Fibroblast of skin of back (primary cell): ENCODE data around the gene MOV10.

Source experiments
- DNase-seq: peaks from one replicate; pipeline ENCODE4 v3.0.0-alpha.2; 2013

The MOV10 gene

DNA sequence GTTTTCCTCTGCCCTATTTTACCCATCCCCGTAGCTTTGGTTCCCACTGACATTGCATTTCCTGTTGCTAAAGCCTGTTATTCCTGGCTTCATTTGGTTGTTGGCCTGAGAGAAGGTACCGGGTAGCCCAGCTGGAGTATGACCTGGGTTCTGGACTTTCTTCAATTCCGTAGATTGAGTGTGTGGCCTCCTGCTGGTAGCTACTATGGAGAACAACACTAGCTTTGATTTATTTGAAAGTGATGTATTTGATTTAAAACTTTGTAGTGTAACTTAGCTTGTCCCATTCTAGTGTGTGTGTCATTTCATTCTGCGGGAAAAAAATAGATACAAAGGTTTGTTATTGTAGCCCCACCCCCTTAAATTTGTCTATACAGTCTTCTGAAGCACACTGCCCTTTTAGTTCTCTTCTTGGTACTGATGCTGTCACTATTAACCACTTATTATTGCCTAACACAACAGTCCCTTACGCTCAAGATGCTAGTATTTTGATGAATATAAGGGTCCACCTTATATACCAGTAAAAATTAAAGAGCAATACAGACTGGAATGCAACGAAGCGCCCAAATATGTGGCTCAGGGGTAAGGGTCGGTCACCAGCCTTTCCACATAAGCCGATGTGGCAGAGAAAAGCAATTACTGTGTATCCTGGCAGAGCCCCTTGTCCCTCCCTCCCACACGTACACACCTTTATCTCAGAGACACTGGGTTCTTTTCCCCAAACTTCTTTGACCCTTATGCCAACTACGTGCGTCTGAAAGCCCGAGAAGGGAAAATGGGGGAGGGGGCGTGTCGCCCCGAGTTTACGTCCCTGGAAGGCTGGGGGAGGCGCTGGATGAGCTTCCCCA lies 643 bp upstream of the MOV10 start:
- peak; percentile 59 for DNase-seq

DNA sequence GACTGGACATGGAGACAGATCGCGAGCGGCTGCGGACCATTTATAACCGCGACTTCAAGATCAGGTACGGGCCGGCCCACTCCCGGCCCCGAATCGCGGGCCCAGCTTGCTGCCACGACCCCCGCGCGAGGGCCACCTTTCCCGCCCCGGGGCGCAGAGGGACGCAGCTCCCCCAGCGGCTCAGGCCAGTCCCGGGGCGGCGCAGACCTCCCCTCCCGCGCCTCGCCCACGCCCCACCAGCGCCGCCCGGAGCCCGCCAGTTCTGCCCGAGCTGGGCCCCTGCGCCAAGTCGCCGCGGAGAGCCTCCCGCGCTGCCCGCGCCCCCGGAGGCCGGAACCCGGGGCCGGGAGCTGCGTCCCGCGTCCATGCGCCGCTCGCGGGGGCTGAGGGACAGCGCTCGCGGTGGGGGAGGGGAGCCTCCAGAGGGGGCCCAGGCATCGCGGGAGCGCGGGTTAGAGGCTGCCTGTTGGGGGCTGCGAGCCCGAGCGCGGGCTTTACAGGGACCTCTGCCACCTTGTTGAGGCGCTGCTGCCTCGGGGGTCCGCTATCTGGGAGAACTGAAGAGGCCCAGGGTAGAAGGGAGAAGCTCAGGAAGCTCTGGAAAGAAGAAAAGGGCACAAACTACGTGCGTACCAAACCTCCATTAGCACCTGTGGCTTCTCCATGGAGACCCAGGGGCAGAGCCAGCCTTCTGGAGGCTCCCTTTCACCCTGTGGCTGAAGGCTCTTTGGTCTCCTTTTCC lies 698 bp downstream of the MOV10 start:
- peak; percentile 49 for DNase-seq

DNA sequence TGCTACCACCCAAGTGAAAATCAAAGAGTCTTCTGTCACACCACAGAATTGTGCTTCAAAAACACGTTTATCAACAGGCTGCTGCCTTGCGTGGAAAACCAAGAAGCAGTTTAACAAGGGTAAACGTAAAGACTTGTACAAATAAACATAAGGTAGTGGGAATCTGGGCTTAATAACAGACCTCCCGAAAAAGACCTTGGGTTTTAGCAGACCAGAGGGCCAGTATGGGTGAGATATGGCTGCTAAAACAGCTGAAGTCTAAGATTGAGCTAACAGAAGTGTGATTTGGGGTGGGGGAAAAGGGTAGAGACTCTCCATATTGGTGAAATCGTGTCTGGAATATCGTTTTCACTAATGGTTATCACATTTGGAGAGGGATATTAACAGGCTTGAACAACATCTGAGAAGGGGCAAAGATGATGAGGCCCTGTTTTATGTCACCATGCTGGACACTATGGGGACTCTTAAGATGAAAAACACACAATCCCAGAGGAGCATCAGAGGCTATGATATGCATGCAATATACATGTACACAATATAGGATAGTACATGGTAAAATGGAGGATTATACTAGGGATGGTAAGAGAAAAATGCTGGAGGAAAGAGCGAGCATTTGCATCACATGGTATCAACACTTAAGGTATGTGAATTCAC lies 1.4 kb downstream of the MOV10 start:
- no peak for DNase-seq

DNA sequence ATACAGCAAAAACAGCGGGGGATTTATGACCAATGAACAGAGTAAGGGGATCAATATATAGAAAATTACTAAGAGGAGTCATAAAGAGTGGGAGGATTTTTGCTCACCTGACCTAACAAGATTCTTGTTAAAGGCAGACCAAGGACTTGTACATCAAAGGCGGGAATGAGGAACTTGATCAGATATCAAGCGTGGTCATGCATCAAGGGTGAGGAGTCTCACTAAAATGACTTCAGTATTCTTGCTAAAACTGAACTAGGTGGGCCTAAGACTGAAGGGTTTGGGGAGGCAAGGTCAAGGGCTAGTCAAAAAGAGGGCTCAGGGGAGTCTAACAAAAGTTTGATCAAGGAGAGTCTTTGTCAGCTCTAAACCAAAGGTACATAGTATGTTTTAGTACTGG lies 2.1 kb downstream of the MOV10 start:
- DNase-seq = no peak

DNA sequence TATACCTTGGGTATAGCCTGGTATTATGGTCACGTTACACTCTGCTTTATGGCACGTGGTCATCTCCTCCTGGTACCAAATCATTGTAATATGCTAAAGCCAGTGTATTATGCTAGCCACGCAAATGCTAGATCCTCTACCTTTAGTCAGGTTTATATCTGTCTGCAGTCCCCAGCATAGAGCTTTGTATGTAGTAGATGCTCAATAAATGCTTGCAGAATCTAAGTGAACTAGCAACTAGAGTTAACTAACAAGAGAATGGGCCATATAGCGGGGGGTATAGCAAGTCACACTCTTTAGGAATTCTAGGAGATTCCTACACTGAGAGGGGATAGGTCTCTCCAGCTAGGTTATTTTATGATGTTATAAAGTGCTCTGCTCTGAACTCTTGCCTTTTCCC lies 3.0 kb downstream of the MOV10 start:
- no peak for DNase-seq

DNA sequence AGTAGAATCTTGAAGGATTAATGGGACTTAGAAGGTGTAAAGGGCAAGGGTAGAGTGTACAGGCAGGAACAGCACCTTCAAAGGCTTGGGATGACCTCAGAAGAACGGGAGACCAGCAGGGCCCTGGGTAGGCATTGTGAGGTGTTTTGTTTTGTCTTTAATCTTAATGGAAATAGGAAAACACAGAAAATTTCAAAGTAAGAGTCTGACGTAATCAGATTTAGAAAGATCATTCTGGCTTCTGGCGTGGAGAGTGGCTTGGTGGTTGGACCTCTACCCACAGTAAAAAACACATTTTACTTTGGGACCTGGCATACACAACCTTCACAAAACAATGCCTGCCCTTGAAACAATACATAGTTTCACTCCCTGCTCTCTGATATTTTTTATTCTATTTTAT lies 4.1 kb downstream of the MOV10 start:
- DNase-seq = no peak

DNA sequence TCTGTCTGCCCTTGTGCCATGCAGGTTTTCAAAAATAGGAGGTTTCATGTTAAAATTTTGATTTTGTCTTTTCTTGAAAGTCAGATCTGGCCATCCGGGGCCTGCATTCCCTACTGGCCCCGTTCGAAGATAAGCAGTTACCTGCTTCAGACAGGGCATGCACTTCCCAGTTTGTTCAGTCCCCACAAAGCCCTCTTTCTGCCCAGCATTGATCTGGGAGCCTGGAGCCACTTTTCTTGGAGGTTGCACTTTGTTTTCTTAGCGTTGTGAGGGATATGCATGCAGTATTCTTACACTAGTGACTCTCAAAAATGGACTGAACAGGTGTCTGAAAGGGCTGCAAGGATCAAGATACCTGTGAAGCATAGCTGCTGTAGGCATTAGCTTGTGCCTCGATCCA lies 11.5 kb downstream of the MOV10 start:
- no peak for DNase-seq

DNA sequence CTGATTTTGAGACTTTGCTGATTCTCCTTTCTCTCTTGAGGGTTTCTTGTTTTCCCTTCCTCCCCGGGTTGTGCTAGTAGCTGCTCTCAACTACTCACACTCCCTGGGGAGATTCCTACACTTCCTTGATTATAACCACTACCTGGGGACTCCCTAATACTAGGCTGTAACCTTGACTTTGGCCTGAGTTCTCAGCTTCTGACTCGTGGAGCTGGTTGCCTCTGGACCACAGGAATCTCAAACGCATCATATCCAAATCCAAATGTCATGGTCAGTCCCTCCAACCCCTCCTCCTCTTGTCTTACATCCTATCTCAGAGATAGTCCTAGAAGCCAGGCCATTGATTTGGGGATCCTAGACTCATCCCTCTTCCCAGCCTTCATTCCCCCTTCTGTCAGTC lies 12.0 kb downstream of the MOV10 start:
- peak; percentile 45 for DNase-seq

DNA sequence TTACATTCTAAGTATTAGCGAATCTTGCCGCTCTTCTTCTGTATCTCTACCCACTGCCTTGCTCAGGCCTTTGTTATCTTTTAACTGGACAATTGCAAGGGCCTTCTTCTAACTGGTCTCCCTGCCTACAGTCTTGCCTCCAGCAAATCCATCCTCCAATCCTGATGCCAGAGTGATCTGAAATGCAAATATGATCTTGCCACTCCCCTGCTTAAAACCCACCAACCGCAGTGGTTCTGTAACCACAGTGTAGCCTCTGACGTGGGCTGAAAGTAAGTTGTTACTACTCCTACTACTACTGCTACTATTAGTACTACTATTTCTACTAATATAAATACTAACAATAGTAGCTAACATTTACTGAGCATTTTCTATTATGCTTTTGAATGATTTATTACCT lies 12.4 kb downstream of the MOV10 start:
- no peak for DNase-seq

DNA sequence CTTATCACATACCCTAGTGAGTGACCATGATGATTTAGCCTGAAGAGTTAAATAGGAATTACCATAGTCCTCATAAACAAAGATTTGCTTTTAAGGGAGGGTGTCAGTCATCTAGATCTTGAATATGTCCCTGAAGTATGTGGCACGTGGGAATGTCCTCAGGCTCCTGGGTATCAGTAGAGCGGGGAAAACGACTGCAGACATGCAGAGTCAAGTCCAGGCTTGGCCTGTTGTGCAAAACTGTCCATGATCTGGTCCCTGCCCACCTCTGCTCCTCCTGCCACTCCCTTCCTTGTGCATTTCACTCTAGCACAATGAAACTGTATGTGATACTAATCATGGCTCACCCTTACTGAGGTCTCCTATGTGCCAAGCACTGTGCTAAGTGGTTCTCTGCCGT lies 12.9 kb downstream of the MOV10 start:
- no peak for DNase-seq

DNA sequence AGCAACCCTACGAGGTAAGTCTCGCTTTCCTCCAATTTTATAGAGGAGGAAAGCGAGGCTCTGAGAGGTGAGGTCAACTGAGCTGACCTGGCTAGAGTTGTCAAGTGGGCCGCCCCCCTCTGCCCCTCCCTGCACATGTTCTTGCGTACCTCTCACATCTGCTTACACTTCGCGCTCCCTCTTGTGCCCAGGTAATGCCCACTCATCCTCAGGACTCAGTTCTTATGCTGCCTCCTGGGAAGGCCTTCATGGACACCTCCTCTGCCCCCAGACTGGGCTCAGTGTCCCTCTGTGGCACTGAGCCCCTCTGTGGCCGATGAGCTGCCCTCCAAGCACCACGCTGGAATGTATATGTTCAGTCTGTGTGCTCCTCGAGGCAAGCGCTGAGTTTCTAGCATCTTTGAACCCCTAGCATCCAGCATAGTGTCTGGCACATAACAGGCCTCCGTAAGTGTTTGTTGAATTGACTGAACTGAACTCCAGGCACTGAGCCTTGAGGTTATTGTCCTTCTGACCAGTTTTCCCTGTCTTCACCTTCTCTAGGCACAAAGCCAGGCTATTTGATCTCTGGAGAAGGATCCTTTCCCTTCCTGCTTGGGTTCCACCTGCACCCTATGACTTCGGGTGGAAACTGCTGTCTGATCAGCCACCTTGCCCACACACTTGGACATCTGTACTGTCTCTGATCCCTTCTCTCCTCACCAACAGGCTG lies 13.5 kb downstream of the MOV10 start:
- DNase-seq = no peak

DNA sequence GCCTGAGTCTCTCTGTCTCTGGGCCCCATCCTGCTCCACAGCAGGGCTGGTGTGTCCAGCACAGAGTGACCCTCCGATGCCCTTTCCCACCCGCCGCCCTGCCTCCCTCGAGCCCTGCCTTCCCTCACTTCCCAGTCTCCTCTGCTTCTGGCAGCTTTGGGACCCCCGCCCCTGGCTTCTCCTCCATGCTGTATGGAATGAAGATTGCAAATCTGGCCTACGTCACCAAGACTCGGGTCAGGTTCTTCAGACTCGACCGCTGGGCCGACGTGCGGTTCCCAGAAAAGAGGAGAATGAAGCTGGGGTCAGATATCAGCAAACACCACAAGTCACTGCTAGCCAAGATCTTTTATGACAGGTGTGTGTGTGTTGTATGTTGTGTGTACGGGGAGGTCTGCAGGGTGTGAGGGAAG lies 14.3 kb downstream of the MOV10 start:
- DNase-seq = no peak

DNA sequence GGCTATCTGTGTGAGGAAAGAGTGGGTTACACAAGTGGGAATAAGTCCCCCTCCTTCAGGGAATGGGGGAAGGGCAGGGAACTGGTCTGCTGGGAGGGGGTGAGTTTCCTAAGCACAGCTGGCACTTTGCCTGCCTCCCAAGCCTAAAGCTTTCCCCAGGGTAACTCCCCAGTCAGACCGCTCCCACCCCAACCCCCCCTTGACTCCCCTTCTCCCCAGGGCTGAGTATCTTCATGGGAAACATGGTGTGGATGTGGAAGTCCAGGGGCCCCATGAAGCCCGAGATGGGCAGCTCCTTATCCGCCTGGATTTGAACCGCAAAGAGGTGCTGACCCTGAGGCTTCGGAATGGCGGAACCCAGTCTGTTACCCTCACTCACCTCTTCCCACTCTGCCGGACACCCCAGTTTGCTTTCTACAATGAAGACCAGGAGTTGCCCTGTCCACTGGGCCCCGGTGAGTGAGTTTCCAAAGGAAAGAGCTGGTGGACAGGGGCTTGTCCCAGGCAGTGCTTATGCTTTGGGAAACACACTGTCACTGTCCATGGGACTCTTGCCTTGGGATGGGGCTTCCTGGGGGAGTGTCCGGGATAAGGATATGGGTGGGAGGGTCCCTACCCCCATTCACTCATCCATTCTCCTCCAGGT lies 14.9 kb downstream of the MOV10 start:
- no peak for DNase-seq

DNA sequence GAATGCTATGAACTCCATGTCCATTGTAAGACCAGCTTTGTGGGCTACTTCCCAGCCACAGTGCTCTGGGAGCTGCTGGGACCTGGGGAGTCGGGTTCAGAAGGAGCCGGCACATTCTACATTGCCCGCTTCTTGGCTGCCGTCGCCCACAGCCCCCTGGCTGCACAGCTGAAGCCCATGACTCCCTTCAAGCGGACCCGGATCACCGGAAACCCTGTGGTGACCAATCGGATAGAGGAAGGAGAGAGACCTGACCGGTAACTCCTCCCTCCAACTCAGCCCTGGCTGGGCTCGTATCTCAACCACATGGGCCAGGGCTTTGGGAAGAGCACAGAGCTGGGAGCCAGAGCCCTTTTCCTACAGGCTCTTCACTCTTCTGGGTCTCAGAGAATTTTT lies 15.4 kb downstream of the MOV10 start:
- no peak for DNase-seq

DNA sequence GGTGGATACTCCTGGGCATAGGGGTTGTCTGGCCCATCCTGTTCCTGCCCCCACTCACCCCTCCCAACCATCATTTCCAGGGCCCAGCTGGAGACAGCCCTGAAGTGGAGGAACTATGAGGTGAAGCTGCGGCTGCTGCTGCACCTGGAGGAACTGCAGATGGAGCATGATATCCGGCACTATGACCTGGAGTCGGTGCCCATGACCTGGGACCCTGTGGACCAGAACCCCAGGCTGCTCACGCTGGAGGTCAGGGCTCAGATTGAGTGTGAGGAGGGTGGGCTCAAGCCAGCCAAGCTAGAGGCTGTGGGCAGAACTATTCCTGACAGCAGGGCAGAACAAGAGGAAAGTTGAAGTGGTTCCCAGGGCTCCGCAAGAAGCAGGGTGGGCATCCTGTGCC lies 18.2 kb downstream of the MOV10 start:
- DNase-seq = no peak

DNA sequence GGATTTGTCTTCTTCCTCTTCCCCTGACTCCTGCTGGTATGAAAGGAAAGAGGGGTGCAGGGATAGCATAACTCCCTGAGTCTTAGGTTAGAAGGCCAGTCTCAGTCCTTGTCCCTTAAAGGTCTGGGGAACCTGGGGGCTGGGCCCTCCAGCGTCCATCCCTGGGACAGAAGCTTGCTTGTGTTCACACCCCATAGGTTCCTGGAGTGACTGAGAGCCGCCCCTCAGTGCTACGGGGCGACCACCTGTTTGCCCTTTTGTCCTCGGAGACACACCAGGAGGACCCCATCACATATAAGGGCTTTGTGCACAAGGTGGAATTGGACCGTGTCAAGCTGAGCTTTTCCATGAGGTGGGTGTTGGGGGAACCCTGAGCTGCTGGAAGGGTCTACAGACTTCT lies 19.4 kb downstream of the MOV10 start:
- no peak for DNase-seq

DNA sequence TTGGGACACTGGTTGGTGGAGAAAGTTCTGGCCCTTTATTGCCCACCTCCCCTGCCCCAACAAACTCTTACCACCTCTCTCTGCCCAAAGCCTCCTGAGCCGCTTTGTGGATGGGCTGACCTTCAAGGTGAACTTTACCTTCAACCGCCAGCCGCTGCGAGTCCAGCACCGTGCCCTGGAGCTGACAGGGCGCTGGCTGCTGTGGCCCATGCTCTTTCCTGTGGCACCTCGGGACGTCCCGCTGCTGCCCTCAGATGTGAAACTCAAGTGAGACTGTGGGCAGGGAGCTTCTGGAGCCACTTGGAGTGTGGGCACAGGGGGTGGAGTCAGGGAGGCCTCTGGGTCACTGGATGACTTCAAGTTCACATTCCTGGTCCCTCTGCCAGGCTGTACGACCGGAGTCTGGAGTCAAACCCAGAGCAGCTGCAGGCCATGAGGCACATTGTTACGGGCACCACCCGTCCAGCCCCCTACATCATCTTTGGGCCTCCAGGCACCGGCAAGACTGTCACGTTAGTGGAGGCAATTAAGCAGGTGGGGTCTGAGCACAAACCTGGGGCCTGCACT lies 20.0 kb downstream of the MOV10 start:
- DNase-seq = no peak

DNA sequence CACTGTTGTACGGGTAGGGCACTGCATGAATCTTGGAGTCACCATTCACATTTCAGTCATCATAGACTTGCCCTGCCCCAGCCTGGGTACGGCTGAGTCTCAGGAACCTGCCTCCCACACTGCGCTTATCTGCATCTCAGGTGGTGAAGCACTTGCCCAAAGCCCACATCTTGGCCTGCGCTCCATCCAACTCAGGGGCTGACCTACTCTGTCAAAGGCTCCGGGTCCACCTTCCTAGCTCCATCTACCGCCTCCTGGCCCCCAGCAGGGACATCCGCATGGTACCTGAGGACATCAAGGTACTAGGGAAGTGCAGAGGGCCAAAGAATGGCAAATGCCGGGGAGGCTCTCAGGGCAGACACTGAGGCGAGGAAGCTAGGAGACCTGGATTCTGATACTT lies 20.8 kb downstream of the MOV10 start:
- DNase-seq = no peak

DNA sequence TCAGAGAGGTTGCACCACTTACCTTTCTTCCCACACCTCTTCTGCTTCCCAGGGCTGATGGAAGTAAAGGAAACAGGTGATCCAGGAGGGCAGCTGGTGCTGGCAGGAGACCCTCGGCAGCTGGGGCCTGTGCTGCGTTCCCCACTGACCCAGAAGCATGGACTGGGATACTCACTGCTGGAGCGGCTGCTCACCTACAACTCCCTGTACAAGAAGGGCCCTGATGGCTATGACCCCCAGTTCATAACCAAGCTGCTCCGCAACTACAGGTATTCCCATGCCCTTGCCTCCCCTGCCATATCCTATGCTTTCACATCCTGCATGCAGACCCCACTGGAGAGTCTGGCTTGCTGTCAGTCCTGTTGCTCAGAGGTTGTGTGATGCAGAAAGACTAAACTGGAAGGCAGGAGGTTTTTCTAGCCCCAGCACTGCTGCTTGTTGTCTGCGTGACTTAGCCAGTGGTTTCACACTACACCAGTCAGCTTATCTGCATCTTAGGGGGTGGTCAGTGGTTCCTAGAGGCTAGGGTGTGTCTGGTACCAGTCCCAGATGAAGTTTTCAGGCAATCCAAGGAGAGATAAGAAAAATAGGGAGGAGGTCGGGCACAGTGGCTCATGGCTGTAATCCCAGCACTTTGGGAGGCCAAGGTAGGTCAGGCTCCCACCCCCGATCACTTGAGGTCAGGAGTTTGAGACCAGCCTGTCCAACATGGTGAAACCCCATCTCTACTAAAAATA lies 22.3 kb downstream of the MOV10 start:
- DNase-seq = no peak

DNA sequence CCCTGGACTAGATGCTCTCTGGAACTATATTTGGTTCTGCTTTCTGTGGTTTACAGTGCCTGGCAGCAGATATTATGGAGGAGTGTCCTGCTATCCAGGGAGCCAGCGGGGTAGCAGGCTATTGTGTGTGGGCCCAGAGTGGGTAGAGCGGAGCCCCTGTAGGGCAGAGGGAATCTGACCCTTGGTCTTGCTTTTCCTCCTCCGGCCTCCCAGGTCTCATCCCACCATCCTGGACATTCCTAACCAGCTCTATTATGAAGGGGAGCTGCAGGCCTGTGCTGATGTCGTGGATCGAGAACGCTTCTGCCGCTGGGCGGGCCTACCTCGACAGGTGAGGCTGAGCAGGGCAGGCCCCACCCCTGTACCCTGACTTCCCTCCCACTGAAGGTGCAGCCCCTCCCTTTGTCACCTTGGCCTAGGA lies 23.3 kb downstream of the MOV10 start:
- DNase-seq = no peak
